GM19395 (cell line): ENCODE data around the gene MYO9B.
A peak's percentile ranks its signal among the peaks of the same experiment; 100 is the strongest.

Source experiments
- ATAC-seq: cut with Tn5 transposase; IDR thresholded peaks from one replicate; pipeline ENCODE4 v1.9.1; 2021; ENCODE audit warnings: mild to moderate bottlenecking, moderate library complexity; ENCODE audit not compliant: unreplicated experiment

Gene MYO9B

DNA sequence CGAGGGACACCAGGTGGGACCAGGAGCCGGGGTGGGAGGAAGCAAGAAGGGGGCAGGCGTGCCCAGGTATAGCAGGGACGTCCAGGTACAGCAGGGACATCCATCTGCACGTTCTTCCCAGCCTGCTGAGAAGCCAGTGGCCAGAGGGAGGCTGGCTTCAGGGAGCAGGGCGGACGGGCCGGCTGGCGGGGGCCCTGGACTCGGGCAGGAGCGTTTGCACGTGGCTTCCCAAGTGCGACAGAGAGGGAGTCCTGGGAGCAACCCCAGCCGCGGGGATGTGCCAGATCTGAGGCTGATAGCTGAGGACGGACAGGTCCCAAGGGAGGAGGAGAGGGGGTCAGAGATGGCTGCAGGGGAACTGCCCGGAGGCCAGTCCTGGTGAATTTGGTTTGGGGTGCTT lies 36.7 kb downstream of the MYO9B start:
- no peak for ATAC-seq

DNA sequence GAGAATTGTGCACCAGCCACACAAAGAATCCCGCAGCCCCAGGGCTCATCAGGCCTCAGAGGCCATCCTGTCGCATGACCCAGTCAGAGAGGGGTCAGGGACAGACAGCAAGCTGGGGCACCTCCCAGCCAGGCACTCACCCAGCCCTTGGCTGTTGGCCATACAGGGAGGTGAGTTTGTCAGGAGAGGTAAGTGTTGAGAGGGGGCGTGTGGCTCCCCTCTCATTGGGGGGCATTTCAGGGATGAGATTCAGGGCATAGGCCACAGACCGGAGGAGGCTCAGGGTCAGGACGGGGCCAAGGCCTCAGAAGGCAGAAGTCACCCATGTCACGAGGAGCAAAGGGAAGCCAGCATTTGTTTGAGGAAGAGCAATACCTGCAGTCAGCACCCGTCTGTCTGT lies 37.1 kb downstream of the MYO9B start:
- ATAC-seq: no peak

DNA sequence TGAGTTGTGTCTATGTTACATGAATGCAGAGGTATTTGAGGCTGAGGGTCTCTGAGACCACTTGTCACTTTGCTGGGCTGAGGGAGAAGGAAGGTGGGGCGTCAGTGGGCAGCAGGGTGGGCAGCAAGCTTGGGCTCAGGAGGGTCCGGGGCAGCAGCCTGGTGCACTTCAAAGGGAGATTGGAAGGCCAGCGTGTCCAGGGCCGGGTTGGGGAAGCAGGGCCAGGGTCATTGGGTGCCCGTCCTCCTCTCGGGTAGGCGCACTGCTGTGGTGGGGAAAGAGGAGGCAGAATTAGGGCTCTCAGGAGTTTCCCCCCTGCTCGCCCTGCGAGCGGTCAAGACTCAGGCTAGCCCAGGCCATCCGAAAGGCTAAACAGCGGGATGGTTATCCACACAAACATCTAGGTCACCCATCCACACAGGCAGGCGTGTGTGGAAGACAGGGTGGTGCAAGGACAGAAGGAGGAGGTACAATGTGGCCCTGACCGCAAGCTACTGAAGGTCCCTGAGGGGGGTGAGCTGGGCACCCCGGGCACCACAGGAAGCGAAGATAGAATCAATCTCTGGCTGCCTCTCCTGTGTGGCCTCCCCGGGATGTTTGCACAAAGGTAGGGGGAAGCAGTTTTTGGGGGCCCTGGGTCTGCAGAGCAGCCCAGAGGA lies 37.7 kb downstream of the MYO9B start:
- ATAC-seq: no peak

DNA sequence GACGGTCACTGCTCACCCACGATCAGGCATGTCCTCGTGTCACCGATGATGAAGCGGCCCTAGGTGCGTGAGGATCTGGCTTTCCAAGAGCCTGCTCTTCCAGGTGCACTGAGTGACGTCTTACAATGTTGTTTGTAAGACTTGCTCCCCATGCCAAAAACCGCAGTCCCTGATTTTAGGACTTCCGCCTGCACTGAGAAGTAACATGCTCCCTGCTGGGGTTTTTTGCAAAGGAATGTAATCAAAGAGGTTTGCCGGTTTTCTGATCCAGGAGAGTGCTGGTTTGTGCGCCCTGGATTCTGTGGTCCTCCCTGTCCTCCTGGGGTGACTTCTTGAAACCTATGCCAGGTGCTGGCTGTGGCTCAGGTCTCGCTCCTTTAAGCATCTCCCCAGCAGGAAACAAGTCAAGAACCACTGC lies 38.8 kb downstream of the MYO9B start:
- ATAC-seq: no peak

DNA sequence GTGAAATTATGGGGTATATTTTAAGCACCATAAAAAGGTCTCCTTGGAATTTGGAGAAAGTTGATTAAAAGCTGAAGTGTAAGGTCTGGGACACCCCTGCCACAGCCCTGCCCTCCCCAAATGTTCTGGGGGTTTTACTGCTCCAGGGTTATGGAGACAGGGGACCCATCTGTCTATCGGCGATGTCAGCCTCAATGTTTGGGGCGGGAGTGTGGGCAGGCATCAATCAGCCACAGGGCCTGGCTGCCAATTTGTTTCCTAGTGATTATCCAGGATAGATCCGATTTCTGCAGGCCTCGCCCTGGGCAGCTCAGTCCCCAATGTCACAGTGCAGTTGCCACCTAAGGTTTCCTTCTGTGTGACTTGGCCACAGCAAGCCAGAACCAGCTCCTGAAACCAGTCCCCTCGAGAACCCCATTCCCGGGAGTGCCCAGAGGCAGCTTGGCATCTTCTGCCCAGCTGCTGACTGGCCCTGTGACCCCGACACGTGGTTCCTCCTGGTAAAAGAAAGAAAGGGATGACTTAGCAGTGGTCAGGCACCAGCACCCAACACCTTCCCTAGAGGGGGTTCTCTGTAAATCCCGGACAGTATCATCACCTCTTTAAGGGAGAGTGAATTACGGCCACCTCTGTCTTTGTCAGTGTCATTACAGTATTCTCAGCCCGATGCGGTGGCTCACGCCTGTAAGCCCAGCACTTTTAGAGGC lies 41.6 kb downstream of the MYO9B start:
- no peak for ATAC-seq

GRCh38 chr19:17118957-17119356 lies 43.4 kb downstream of the MYO9B start:
- ATAC-seq: no peak

- no peak for ATAC-seq
Measured at GRCh38 chr19:17121736-17122293, 46.2 kb downstream of the MYO9B start.

DNA sequence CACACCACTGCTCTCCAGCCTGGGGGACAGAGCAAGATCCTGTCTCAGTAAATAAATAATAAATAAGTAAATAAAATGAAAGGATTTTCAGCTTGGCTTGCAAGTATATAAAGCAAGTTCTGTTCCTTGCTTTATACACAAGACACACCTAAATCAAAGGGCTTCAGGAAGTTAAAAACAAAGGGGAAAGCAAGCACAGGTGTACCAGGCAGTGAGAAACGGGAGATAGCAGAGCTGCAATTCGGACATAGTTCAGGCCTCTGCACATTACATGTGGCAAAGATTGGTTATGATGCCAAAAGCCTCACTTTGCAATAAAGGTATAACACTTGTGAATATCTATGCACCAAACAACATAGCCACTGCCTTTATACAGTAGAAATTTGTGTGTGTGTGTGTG lies 47.5 kb downstream of the MYO9B start:
- ATAC-seq: no peak

- no peak for ATAC-seq
Measured at GRCh38 chr19:17124025-17124424, 48.4 kb downstream of the MYO9B start.

DNA sequence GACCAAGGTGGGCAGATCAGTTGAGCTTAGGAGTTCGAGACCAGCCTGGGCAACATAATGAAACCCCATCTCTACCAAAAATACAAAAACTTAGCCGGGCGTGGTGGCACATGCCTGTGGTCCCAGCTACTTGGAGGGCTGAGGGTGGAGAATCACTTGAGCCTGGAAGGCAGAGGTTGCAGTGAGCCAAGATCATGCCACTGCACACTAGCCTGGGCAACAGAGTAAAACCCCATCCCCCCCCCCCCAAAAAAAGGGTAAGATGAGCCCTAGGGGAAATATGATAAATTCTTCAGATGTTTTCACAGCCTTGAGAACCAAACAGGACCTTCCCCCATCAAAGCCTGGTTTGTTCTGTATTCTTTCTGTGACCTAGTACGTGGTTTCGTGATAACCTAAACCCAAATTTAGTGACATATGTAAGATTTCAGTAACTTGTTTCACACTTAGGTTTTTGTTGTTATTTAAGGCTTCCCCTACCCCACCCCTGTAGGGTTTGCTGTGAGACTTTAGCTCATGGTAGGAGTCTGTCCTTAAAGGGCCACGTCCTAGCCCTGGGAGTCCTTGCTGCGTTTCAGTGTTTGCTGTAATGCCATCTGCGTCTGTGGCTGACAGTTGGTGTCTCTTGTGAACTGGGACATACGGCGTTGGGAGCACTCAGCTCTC lies 49.6 kb downstream of the MYO9B start:
- peak; percentile 71 for ATAC-seq

DNA sequence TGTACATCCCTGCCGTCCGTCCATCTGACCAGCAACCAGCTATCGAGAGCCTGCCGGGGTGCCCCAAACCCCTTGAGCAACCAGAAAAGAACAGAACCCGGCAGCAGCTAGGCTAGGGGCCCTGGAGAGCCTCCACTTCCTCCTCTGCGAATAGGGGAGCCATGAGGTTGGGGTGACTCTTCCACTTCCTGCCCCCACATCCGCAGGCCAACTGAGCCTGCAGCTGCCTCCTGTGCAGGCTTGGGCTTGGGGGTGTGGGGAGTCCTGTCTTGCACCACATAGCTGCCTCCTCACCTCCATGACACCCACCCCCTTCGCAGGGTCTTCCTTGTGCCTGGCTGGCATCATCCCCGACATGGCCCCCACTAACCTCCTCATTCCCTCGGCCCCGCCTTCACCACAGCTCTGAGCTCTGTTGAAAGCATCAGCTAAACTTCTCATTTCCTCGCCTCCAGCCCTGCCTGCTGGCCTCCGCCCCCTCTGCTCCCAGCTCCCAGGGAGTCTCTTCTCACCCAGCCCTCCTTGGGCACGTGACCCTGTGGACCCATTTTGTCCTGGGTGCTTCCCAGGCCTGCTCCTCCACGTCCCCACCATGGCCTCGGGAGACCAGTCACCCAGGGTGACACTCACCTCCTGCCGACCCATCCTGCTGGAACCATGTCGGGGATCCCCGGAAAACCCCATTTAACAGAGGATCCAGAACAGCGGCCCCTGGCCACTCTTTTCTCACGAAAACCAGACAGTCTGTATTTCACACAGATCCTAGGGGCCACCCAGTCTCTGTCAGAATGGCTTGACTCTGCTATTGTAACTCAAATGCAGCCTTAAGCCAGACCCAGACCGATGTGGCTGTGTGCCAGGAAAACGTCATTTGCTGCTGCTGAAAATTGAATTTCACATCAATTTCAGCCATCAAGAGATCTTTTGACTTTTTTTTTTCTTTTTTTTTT lies 50.4 kb downstream of the MYO9B start:
- peak; percentile 71 for ATAC-seq

DNA sequence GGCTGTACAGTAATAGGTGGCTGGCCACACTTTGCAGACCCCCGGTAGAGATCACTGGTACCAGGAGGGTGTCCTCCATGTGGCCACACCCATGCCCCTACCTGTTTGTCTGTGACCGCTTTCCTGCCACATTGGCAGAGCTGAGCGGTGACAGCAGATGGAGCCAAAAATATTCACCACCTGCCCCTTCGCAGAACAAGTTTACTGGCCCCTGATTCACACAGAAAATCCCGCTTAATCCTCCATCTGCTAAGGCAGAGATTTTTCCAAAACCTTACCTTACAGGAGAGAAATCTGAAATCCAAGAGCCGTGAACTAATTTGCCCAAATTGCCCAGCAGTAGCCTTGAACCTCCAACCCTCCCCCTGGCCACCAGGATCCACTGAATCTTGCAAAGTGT lies 52.1 kb downstream of the MYO9B start:
- ATAC-seq: no peak

DNA sequence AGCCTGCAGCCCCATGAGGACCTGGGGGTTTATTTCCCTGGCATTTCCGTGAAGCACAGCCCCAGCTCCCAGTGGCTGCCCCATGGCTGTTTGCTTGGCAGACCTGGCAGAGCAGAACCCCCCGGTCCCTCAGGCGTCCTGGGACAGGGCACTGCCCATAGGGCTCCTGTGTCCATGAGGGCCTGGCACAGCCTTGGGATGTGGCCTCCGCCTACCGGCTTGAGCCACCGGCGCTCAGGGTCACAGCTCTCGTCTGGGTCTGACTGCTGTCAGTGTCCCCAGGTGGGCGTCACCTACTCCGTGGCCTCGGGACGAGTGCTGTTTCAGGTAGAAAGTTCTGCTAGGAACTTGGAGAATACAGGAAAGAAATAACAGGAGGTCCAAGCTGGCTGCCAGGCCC lies 52.8 kb downstream of the MYO9B start:
- no peak for ATAC-seq

DNA sequence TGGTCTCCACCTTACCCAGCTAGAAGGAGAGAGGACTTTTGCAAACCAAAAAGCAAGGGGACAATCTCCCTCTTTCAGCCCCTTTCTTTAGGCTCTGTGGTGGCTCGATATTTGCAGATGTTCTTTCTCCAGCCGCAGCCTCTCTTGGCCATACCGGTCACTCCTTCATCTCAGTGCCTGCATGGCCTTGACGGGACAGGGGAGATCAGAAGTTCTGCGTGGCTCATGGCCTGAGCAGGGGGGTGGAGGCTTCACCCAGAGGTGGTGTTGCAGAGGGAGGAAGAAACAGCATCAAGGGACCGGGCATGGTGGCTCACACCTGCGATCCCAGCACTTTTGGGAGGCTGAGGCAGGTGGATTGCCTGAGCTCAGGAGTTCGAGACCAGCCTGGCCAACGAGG lies 53.2 kb downstream of the MYO9B start:
- no peak for ATAC-seq

- ATAC-seq: no peak
Measured at GRCh38 chr19:17129377-17129776, 53.8 kb downstream of the MYO9B start.

DNA sequence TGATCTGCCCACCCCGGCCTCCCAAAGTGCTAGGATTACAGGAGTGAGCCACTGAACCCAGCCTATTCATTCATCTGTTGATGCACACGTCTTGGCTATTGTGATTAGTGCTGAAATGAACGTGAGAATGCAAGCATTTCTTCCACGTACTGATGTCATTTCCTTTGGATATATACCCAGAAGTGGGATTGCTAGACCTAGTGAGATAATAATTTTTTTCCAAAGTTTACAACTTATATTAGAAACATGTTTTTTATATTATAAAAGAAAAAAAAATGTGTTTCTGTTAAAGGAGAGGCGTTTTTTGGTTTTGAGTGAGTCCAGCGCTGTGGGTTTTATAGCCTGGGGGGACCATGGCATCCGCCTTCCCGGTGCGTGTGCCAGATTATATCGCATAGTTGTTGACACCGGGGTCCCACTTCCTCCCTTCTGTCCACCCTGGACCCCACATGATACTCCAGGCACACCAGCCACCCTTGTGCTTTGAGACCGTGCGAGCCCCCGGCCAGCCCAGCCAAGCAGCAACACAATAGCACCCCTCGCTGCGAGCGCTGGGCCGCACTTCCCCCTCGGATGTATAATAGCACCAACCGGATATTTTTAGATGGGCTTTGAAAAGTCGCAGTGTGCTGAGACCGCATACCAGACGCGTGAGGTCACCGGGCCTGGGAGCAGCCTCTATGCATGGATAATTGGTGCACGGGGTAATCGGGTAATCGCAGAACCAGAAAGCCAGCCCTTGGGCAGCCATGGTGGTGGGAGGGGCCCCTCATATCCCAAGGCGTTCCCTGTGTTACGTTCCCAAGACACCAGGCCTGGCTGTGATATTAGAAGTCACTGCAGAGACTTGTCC lies 59.6 kb downstream of the MYO9B start:
- no peak for ATAC-seq

DNA sequence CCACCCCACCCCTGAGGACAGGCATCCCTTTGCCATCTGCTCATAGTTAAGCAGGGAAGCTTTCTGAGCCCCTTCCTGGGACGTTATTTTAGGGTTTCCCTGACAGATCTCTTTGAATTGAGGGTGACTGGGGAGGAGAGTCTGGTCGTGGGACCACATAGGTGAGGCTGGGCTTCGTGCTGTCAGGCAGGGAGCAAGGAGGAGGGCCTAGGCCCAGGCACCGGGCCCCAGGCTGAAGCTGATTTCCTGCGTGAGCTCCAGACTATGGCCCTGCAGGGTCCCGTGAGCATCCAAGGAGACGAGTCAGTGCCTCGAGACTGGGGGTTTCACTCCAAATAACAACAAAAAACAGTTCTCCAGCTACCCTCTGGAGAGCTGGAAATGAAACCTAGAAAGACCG lies 60.4 kb downstream of the MYO9B start:
- no peak for ATAC-seq

- no peak for ATAC-seq
Measured at GRCh38 chr19:17136617-17137016, 61.0 kb downstream of the MYO9B start.

GRCh38 chr19:17137417-17137816 lies 61.8 kb downstream of the MYO9B start:
- no peak for ATAC-seq
